Measurements from ENCODE around the gene ARHGAP22. TPM values are rescaled to one million over a fixed set of nuclear protein-coding genes. Genes with fewer than 3 reads are reported as not detected.

Gene ARHGAP22
- total and polyA plus RNA-seq, 2 experiments from 2014 or later = 4.8 to 10.7 TPM

DNA sequence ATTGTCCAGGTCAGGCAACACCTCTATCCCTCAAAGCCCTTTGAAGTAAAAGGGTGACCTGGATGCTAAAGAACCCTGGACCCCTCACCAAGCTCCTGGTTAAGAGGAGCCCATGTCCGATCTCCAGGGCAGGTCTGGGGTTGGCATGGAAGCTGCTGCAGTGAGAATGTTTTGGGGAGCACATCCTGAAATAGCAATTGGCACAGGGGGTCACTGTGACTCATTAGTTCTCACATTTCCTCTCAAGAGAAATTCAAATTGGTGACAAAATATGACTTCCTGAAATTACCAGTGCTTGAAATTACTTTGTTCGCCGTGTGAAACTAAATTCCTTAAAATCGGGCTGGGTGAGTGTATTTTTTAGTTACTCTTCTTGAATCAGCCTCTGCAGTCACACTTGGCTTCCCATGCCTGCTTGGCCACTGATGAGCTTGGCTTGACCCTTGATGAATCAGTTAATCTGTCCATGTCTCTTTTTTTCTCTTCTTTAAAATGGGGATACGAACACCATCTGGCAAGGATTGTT lies 18.8 kb upstream of the ARHGAP22 start (continued):
- TF ChIP-seq CTCF (conservative IDR thresholded peaks at IDR 0.05; ENCODE audit: low read depth in 2 of 2) = no peak

- no peak for TF ChIP-seq ZNF331 (CRISPR knock-in tag; IDR thresholded peaks at IDR 0.05; ENCODE audit: low read depth)
- no peak for TF ChIP-seq JUNB (IDR thresholded peaks at IDR 0.05; ENCODE audit: unreplicated experiment)
- TF ChIP-seq, protein P1, sequence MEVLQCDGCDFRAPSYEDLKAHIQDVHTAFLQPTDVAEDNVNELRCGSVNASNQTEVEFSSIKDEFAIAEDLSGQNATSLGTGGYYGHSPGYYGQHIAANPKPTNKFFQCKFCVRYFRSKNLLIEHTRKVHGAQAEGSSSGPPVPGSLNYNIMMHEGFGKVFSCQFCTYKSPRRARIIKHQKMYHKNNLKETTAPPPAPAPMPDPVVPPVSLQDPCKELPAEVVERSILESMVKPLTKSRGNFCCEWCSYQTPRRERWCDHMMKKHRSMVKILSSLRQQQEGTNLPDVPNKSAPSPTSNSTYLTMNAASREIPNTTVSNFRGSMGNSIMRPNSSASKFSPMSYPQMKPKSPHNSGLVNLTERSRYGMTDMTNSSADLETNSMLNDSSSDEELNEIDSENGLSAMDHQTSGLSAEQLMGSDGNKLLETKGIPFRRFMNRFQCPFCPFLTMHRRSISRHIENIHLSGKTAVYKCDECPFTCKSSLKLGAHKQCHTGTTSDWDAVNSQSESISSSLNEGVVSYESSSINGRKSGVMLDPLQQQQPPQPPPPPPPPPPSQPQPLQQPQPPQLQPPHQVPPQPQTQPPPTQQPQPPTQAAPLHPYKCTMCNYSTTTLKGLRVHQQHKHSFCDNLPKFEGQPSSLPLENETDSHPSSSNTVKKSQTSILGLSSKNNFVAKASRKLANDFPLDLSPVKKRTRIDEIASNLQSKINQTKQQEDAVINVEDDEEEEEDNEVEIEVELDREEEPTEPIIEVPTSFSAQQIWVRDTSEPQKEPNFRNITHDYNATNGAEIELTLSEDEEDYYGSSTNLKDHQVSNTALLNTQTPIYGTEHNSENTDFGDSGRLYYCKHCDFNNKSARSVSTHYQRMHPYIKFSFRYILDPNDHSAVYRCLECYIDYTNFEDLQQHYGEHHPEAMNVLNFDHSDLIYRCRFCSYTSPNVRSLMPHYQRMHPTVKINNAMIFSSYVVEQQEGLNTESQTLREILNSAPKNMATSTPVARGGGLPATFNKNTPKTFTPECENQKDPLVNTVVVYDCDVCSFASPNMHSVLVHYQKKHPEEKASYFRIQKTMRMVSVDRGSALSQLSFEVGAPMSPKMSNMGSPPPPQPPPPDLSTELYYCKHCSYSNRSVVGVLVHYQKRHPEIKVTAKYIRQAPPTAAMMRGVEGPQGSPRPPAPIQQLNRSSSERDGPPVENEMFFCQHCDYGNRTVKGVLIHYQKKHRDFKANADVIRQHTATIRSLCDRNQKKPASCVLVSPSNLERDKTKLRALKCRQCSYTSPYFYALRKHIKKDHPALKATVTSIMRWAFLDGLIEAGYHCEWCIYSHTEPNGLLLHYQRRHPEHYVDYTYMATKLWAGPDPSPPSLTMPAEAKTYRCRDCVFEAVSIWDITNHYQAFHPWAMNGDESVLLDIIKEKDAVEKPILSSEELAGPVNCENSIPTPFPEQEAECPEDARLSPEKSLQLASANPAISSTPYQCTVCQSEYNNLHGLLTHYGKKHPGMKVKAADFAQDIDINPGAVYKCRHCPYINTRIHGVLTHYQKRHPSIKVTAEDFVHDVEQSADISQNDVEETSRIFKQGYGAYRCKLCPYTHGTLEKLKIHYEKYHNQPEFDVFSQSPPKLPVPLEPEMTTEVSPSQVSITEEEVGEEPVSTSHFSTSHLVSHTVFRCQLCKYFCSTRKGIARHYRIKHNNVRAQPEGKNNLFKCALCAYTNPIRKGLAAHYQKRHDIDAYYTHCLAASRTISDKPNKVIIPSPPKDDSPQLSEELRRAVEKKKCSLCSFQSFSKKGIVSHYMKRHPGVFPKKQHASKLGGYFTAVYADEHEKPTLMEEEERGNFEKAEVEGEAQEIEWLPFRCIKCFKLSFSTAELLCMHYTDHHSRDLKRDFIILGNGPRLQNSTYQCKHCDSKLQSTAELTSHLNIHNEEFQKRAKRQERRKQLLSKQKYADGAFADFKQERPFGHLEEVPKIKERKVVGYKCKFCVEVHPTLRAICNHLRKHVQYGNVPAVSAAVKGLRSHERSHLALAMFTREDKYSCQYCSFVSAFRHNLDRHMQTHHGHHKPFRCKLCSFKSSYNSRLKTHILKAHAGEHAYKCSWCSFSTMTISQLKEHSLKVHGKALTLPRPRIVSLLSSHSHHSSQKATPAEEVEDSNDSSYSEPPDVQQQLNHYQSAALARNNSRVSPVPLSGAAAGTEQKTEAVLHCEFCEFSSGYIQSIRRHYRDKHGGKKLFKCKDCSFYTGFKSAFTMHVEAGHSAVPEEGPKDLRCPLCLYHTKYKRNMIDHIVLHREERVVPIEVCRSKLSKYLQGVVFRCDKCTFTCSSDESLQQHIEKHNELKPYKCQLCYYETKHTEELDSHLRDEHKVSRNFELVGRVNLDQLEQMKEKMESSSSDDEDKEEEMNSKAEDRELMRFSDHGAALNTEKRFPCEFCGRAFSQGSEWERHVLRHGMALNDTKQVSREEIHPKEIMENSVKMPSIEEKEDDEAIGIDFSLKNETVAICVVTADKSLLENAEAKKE (CRISPR knock-in tag; IDR thresholded peaks at IDR 0.05) = no peak
- no peak for TF ChIP-seq CTCF (conservative IDR thresholded peaks at IDR 0.05; ENCODE audit: low read depth in 2 of 2)
- no peak for TF ChIP-seq REST (IDR thresholded peaks at IDR 0.05; ENCODE audit: unreplicated experiment)
- TF ChIP-seq NANOG (IDR thresholded peaks at IDR 0.05; ENCODE audit: borderline replicate concordance) = no peak
- no peak for TF ChIP-seq EZH2phosphoT487 (IDR thresholded peaks at IDR 0.05; ENCODE audit: unreplicated experiment)
- no peak for TF ChIP-seq ZNF114 (CRISPR knock-in tag; IDR thresholded peaks at IDR 0.05)
- no peaks in the 10 kb centered on the region for H3F3A ChIP-seq (replicated peaks; ENCODE audit: low read depth)
- H3K4me1 ChIP-seq (ENCODE audit: insufficient read depth) = no peaks in the 10 kb centered on the region
- H3K9me2 ChIP-seq (ENCODE audit: insufficient read depth) = peaks cover 16% of the 10 kb centered on the region; the same call in 1 of the 2 replicates
- H3K27ac ChIP-seq (ENCODE audit: low read depth) = no peak overlapping the region
- no peak overlapping the region for H3K4me2 ChIP-seq
- no peaks in the 10 kb centered on the region for H3K36me3 ChIP-seq (ENCODE audit: insufficient read depth)
- H3K4me3 Mint-ChIP-seq = no peak overlapping the region
- no peaks in the 10 kb centered on the region for H3K27me3 ChIP-seq (ENCODE audit: insufficient read depth)
- H3K79me2 ChIP-seq (replicated peaks; ENCODE audit: insufficient read depth) = no peaks in the 10 kb centered on the region
- H3K4me1 Mint-ChIP-seq = peaks cover 6% of the 10 kb centered on the region; the same call in 2 of the 3 replicates
- no peak overlapping the region for H2AFZ ChIP-seq
- DNase-seq (ENCODE audit: low spot score) (no peak), ATAC-seq (no peak)
- H4K20me1 ChIP-seq (replicated peaks; ENCODE audit: insufficient read depth) = no peaks in the 10 kb centered on the region
- no peaks in the 10 kb centered on the region for H3K27me3 Mint-ChIP-seq (ENCODE audit: insufficient read depth, low read depth, poor library complexity)
- H3K36me3 Mint-ChIP-seq (ENCODE audit: low read depth) = no peaks in the 10 kb centered on the region; the same call in 2 of the 3 replicates
- no peak overlapping the region for H3K4me3 ChIP-seq
- H3K9me3 Mint-ChIP-seq = no peaks in the 10 kb centered on the region; the same call in 2 of the 3 replicates
- H3K27ac Mint-ChIP-seq = no peak overlapping the region
Measured at GRCh38 chr10:48623009-48623408, 18.1 kb upstream of the ARHGAP22 start.

Measured in GM23338 (cell line).